Stimulated activated CD8-positive, alpha-beta memory T cell treated with anti-CD3 and anti-CD28 coated beads, Interleukin-4, amount 100 ng/mL, for 24 hours (primary cell): Measurements from ENCODE around the gene ARL2BP.
"Not testable (repeated sequence)": the region's sequence is repeated elsewhere in the genome, so short reads cannot be mapped to it uniquely, and the experiment has no call there.

Experiments used
- DNase-seq: peaks from one replicate; pipeline ENCODE4 v3.0.0-alpha.2; 2020; ENCODE audit warnings: low read depth

The ARL2BP gene

GRCh38 chr16:57263541-57264351 is 18.7 kb downstream of the ARL2BP start:
- no peak for DNase-seq

GRCh38 chr16:57264381-57264780 is 19.3 kb downstream of the ARL2BP start:
- no peak for DNase-seq

- no peak for DNase-seq
Observed at GRCh38 chr16:57264950-57265371, 19.9 kb downstream of the ARL2BP start.

- no peak for DNase-seq
Observed at GRCh38 chr16:57265850-57266530, 20.9 kb downstream of the ARL2BP start.

GRCh38 chr16:57266531-57267260 is 21.6 kb downstream of the ARL2BP start:
- no peak for DNase-seq

- DNase-seq = not testable (repeated sequence)
Observed at GRCh38 chr16:57267343-57267742, 22.3 kb downstream of the ARL2BP start.

GRCh38 chr16:57268804-57269800 is 24.0 kb downstream of the ARL2BP start:
- DNase-seq = no peak

- no peak for DNase-seq
Observed at GRCh38 chr16:57270221-57271062, 25.4 kb downstream of the ARL2BP start.

GRCh38 chr16:57271063-57271345 is 25.9 kb downstream of the ARL2BP start:
- no peak for DNase-seq

- no peak for DNase-seq
Observed at GRCh38 chr16:57271867-57272495, 26.9 kb downstream of the ARL2BP start.

GRCh38 chr16:57273359-57273758 is 28.3 kb downstream of the ARL2BP start:
- DNase-seq = no peak

- DNase-seq = no peak
Observed at GRCh38 chr16:57273826-57274225, 28.8 kb downstream of the ARL2BP start.

GRCh38 chr16:57275946-57276345 is 30.9 kb downstream of the ARL2BP start:
- DNase-seq = not testable (repeated sequence)

- DNase-seq = no peak
Observed at GRCh38 chr16:57276596-57276995, 31.5 kb downstream of the ARL2BP start.

GRCh38 chr16:57277586-57277985 is 32.5 kb downstream of the ARL2BP start:
- no peak for DNase-seq

- DNase-seq = no peak
Observed at GRCh38 chr16:57278494-57278893, 33.4 kb downstream of the ARL2BP start.

- DNase-seq = no peak
Observed at GRCh38 chr16:57279780-57280638, 35.0 kb downstream of the ARL2BP start.

GRCh38 chr16:57281791-57282190 is 36.7 kb downstream of the ARL2BP start:
- no peak for DNase-seq

- DNase-seq = no peak
Observed at GRCh38 chr16:57282510-57283213, 37.6 kb downstream of the ARL2BP start.
